Myocyte (in vitro differentiated cells): ENCODE measurements around the gene SCGB1D4. TPM values are rescaled to one million over a fixed set of nuclear protein-coding genes. Genes with fewer than 3 reads are reported as not detected.

ENCODE experiments used
- DNase-seq: peaks from one replicate; pipeline ENCODE4 v3.0.0-alpha.2; 2012; ENCODE audit warnings: low read depth
- total RNA-seq: library from RNA; depleted of rRNA; stranded (reverse); fragments of >200 nt; gene quantifications from 2 replicates; pipeline ENCODE4 v1.2.3, GENCODE V29; 2014

The SCGB1D4 gene
- total RNA-seq, 1 donor from 2014 or later = not detected

GRCh38 chr11:62280452-62280851, 18.4 kb downstream of the SCGB1D4 start:
- DNase-seq = no peak

GRCh38 chr11:62273789-62274275, 25.0 kb downstream of the SCGB1D4 start:
- DNase-seq = no peak

- no peak for DNase-seq
These were observed 25.6 kb downstream of the SCGB1D4 start for GRCh38 chr11:62273284-62273683.

- no peak for DNase-seq
These were observed 29.1 kb downstream of the SCGB1D4 start, which contains the start of gene SCGB2A2 for GRCh38 chr11:62269654-62270278. Gene SCGB2A2, plus strand, starts transcription at chr11:62270158. Its CDS starts 59 bp downstream, at chr11:62270217.

GRCh38 chr11:62267576-62267975, 31.3 kb downstream of the SCGB1D4 start:
- no peak for DNase-seq

GRCh38 chr11:62267050-62267449, 31.8 kb downstream of the SCGB1D4 start:
- no peak for DNase-seq

- no peak for DNase-seq
These were observed 32.3 kb downstream of the SCGB1D4 start for GRCh38 chr11:62266558-62266957.

GRCh38 chr11:62264004-62264403, 34.9 kb downstream of the SCGB1D4 start:
- DNase-seq = no peak

GRCh38 chr11:62260261-62260953, 38.5 kb downstream of the SCGB1D4 start:
- no peak for DNase-seq

- DNase-seq = no peak
These were observed 42.6 kb downstream of the SCGB1D4 start for GRCh38 chr11:62256281-62256680.

GRCh38 chr11:62253999-62254542, 44.8 kb downstream of the SCGB1D4 start:
- DNase-seq = no peak

- no peak for DNase-seq
These were observed 47.2 kb downstream of the SCGB1D4 start for GRCh38 chr11:62251698-62252097.

Other genes with a start within 250 kb of the SCGB1D4 start
- gene INCENP, start 175.1 kb downstream of the SCGB1D4 start, total RNA-seq = 11.6 and 12.3 TPM in 2 replicates
- not detected in 2 replicates for gene SCGB1D1, start 108.9 kb downstream of the SCGB1D4 start, total RNA-seq
- gene SCGB2A1, start 90.4 kb downstream of the SCGB1D4 start, total RNA-seq = not detected in 2 replicates
- not detected in 2 replicates for gene SCGB1D2, start 56.8 kb downstream of the SCGB1D4 start, total RNA-seq
- gene SCGB2A2, start 28.9 kb downstream of the SCGB1D4 start, total RNA-seq = not detected in 2 replicates
- 0.10 TPM in 1 of 2 replicates, not detected in the other for gene ASRGL1, start 38.4 kb upstream of the SCGB1D4 start, total RNA-seq
- gene SCGB1A1, start 120.0 kb upstream of the SCGB1D4 start, total RNA-seq = not detected in 2 replicates
- 141 and 144 TPM in 2 replicates for gene AHNAK, start 247.7 kb upstream of the SCGB1D4 start, total RNA-seq